ENCODE results near the gene CEP19. TPM values are rescaled to one million over a fixed set of nuclear protein-coding genes. Genes with fewer than 3 reads are reported as not detected.

The CEP19 gene
- total RNA-seq, 1 donor from 2014 or later = 1.5 TPM

GRCh38 chr3:196694941-196695848 is 16.9 kb downstream of the CEP19 start:
- intact Hi-C loops (cut with micrococcal nuclease) = no loop called here
- Histone ChIP-seq H3K36me3 (no peaks in the 10 kb centered on the region), H3K9me3 (replicated peaks) (no peaks in the 10 kb centered on the region), H3K4me1 (no peaks in the 10 kb centered on the region), H3K4me3 (no peak overlapping the region), H3K27ac (replicated peaks) (no peak overlapping the region), H3K27me3 (ENCODE audit: low read depth) (peaks cover 2% of the 10 kb centered on the region)
- TF ChIP-seq CTCF (IDR thresholded peaks at IDR 0.05; ENCODE audit: borderline replicate concordance) = no peak
- no peak for DNase-seq

- no peak overlapping the region for H3K27ac ChIP-seq (replicated peaks)
- intact Hi-C loops (cut with micrococcal nuclease) = no loop called here
- TF ChIP-seq CTCF (IDR thresholded peaks at IDR 0.05; ENCODE audit: borderline replicate concordance) = no peak
These were observed 17.8 kb downstream of the CEP19 start for GRCh38 chr3:196694202-196694638.

GRCh38 chr3:196691386-196691785 is 20.7 kb downstream of the CEP19 start:
- no peak for TF ChIP-seq CTCF (IDR thresholded peaks at IDR 0.05; ENCODE audit: borderline replicate concordance)
- Histone ChIP-seq H3K36me3 (no peaks in the 10 kb centered on the region), H3K4me1 (no peaks in the 10 kb centered on the region), H3K27ac (replicated peaks) (no peak overlapping the region), H3K27me3 (ENCODE audit: low read depth) (peaks cover 9% of the 10 kb centered on the region), H3K9me3 (replicated peaks) (no peaks in the 10 kb centered on the region), H3K4me3 (no peak overlapping the region)
- DNase-seq = no peak
- intact Hi-C loops (cut with micrococcal nuclease) = no loop called here

More at GRCh38 chr3:196694202-196694638, 17.8 kb downstream of the CEP19 start:
- H3K36me3 ChIP-seq = no peaks in the 10 kb centered on the region
- no peak overlapping the region for H3K4me3 ChIP-seq
- H3K4me1 ChIP-seq = no peaks in the 10 kb centered on the region
- DNase-seq = no peak
- peaks cover 9% of the 10 kb centered on the region for H3K27me3 ChIP-seq (ENCODE audit: low read depth)
- H3K9me3 ChIP-seq (replicated peaks) = no peaks in the 10 kb centered on the region

GRCh38 chr3:196689941-196690660 is 21.9 kb downstream of the CEP19 start:
- no peak overlapping the region for H3K27ac ChIP-seq (replicated peaks)
- peaks cover 2% of the 10 kb centered on the region for H3K4me1 ChIP-seq
- intact Hi-C loops (cut with micrococcal nuclease) = loop anchor here (5.0 kb wide), 1 partner anchor 83 kb away; no protein-coding TSS in a partner anchor
- DNase-seq = no peak
- no peak overlapping the region for H3K4me3 ChIP-seq
- no peak for TF ChIP-seq CTCF (IDR thresholded peaks at IDR 0.05; ENCODE audit: borderline replicate concordance)
- no peaks in the 10 kb centered on the region for H3K36me3 ChIP-seq
- peaks cover 9% of the 10 kb centered on the region for H3K27me3 ChIP-seq (ENCODE audit: low read depth)
- H3K9me3 ChIP-seq (replicated peaks) = no peaks in the 10 kb centered on the region

GRCh38 chr3:196688349-196688748 is 23.7 kb downstream of the CEP19 start:
- H3K27me3 ChIP-seq (ENCODE audit: low read depth) = peaks cover 9% of the 10 kb centered on the region
- no peaks in the 10 kb centered on the region for H3K36me3 ChIP-seq
- no peak overlapping the region for H3K27ac ChIP-seq (replicated peaks)
- TF ChIP-seq CTCF (IDR thresholded peaks at IDR 0.05; ENCODE audit: borderline replicate concordance) = no peak
- peak; percentile 44 for DNase-seq
- H3K4me3 ChIP-seq = no peak overlapping the region
- intact Hi-C loops (cut with micrococcal nuclease) = loop anchor here (5.0 kb wide), 1 partner anchor 81 kb away; no protein-coding TSS in a partner anchor
- H3K9me3 ChIP-seq (replicated peaks) = no peaks in the 10 kb centered on the region
- H3K4me1 ChIP-seq = peaks cover 9% of the 10 kb centered on the region

All from left ventricle myocardium inferior (tissue), 1 donor.